ENCODE data around the gene NUP214.

DNA sequence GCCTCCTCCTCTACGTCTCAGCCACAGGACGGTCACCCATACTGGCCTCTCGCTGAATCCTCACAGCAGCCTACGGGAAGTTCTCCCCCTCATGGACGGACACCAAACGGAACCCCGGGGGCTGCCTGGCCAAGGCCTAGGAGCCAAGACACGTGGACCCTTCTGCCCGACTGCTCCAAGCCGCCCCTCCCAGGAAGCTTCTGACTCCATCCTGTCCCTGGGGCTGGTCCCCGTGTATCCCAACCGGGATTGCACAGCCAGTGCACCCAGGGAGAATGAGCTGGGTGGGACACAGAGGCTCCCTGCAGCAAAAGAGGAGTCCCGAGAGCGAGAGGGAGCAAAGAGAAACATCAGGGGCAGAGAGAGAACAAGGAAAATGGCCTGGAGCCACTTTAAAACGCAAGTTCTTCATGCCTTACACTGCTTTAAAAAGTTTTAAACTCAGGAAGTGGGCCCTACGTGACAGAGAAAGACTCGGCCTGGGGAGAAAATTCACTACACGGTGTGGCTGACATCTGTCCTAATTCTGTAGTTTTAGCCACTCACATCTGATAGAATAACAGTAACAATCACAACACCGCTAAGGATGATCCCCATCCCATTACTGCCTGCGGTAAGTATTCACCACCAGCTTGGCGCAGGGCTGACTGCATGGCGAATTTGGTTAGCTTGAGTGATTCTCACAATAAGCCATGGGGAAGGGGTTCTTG lies 147.9 kb downstream of the NUP214 start:
- no peak for TF ChIP-seq POLR2A (IDR thresholded peaks at IDR 0.05; ENCODE audit: low read depth, low read length)
- TF ChIP-seq, protein P1, sequence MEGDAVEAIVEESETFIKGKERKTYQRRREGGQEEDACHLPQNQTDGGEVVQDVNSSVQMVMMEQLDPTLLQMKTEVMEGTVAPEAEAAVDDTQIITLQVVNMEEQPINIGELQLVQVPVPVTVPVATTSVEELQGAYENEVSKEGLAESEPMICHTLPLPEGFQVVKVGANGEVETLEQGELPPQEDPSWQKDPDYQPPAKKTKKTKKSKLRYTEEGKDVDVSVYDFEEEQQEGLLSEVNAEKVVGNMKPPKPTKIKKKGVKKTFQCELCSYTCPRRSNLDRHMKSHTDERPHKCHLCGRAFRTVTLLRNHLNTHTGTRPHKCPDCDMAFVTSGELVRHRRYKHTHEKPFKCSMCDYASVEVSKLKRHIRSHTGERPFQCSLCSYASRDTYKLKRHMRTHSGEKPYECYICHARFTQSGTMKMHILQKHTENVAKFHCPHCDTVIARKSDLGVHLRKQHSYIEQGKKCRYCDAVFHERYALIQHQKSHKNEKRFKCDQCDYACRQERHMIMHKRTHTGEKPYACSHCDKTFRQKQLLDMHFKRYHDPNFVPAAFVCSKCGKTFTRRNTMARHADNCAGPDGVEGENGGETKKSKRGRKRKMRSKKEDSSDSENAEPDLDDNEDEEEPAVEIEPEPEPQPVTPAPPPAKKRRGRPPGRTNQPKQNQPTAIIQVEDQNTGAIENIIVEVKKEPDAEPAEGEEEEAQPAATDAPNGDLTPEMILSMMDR (conservative IDR thresholded peaks at IDR 0.05; ENCODE audit: low read depth, low read length), result no peak
- no peak for TF ChIP-seq CHD1 (IDR thresholded peaks at IDR 0.05; ENCODE audit: low read depth, low read length)
- TF ChIP-seq CEBPB (IDR thresholded peaks at IDR 0.05; ENCODE audit: low read depth, low read length), result no peak
- no peak for TF ChIP-seq RAD21 (IDR thresholded peaks at IDR 0.05; ENCODE audit: low read length)
- TF ChIP-seq NFE2L2 (IDR thresholded peaks at IDR 0.05; ENCODE audit: low read depth, low read length), result no peak
- TF ChIP-seq SMC3 (IDR thresholded peaks at IDR 0.05; ENCODE audit: low read depth, low read length), result no peak
- TF ChIP-seq, protein P2, sequence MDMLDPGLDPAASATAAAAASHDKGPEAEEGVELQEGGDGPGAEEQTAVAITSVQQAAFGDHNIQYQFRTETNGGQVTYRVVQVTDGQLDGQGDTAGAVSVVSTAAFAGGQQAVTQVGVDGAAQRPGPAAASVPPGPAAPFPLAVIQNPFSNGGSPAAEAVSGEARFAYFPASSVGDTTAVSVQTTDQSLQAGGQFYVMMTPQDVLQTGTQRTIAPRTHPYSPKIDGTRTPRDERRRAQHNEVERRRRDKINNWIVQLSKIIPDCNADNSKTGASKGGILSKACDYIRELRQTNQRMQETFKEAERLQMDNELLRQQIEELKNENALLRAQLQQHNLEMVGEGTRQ (IDR thresholded peaks at IDR 0.05; ENCODE audit: low read depth, low read length), result no peak
- no peak for TF ChIP-seq FOS (IDR thresholded peaks at IDR 0.05; ENCODE audit: low read depth, low read length)
- TF ChIP-seq RFX5 (IDR thresholded peaks at IDR 0.05; ENCODE audit: low read depth, low read length), result no peak
- TF ChIP-seq MAFK (IDR thresholded peaks at IDR 0.05; ENCODE audit: low read depth, low read length), result no peak
- TF ChIP-seq BHLHE40 (IDR thresholded peaks at IDR 0.05; ENCODE audit: low read depth, low read length), result no peak
- no peak for TF ChIP-seq MXI1 (IDR thresholded peaks at IDR 0.05; ENCODE audit: borderline replicate concordance, low read depth, low read length)
